ENCODE data around the gene TMPRSS12. TPM values are rescaled to one million over a fixed set of nuclear protein-coding genes. Genes with fewer than 3 reads are reported as not detected.
"Not testable (repeated sequence)": the region's sequence is repeated elsewhere in the genome, so short reads cannot be mapped to it uniquely, and the experiment has no call there.

The TMPRSS12 gene
- total RNA-seq, 1 donor from 2014 or later, result not detected

- no peak overlapping the region for H3K4me3 Mint-ChIP-seq (ENCODE audit: low read depth)
- H3K9me3 Mint-ChIP-seq (ENCODE audit: low read depth), result peaks cover 3% of the 10 kb centered on the region
- TF ChIP-seq CTCF (IDR thresholded peaks at IDR 0.05; ENCODE audit: unreplicated experiment), result no peak
- no peaks in the 10 kb centered on the region for H3K4me1 Mint-ChIP-seq (ENCODE audit: low read depth)
- no peak for DNase-seq (ENCODE audit: low spot score, unreplicated experiment)
- peak overlapping the region; percentile 87 for H3K27ac Mint-ChIP-seq
- H3K27me3 Mint-ChIP-seq, result no peaks in the 10 kb centered on the region
- H3K36me3 Mint-ChIP-seq (ENCODE audit: insufficient read depth), result no peaks in the 10 kb centered on the region
Measured at GRCh38 chr12:50901685-50902113, 59.0 kb downstream of the TMPRSS12 start.

- DNase-seq (ENCODE audit: low spot score, unreplicated experiment); H3K27me3 Mint-ChIP-seq; H3K36me3 Mint-ChIP-seq (ENCODE audit: insufficient read depth); H3K4me3 Mint-ChIP-seq (ENCODE audit: low read depth); H3K27ac Mint-ChIP-seq; H3K4me1 Mint-ChIP-seq (ENCODE audit: low read depth): not testable (repeated sequence)
- H3K9me3 Mint-ChIP-seq (ENCODE audit: low read depth), result peaks cover 13% of the 10 kb centered on the region
Measured at GRCh38 chr12:50908479-50908878, 65.8 kb downstream of the TMPRSS12 start.

- H3K4me1 Mint-ChIP-seq (ENCODE audit: low read depth); DNase-seq (ENCODE audit: low spot score, unreplicated experiment); H3K27ac Mint-ChIP-seq; H3K36me3 Mint-ChIP-seq (ENCODE audit: insufficient read depth); H3K27me3 Mint-ChIP-seq; H3K4me3 Mint-ChIP-seq (ENCODE audit: low read depth): not testable (repeated sequence)
- peaks cover 32% of the 10 kb centered on the region for H3K9me3 Mint-ChIP-seq (ENCODE audit: low read depth)
Measured at GRCh38 chr12:50912361-50912760, 69.6 kb downstream of the TMPRSS12 start.

GRCh38 chr12:50913224-50913623 lies 70.5 kb downstream of the TMPRSS12 start:
- no peak for DNase-seq (ENCODE audit: low spot score, unreplicated experiment)
- H3K4me3 Mint-ChIP-seq (ENCODE audit: low read depth), result no peak overlapping the region
- H3K9me3 Mint-ChIP-seq (ENCODE audit: low read depth), result peaks cover 37% of the 10 kb centered on the region
- peaks cover 5% of the 10 kb centered on the region for H3K4me1 Mint-ChIP-seq (ENCODE audit: low read depth)
- no peaks in the 10 kb centered on the region for H3K27me3 Mint-ChIP-seq
- no peak for TF ChIP-seq CTCF (IDR thresholded peaks at IDR 0.05; ENCODE audit: unreplicated experiment)
- H3K36me3 Mint-ChIP-seq (ENCODE audit: insufficient read depth), result peaks cover 4% of the 10 kb centered on the region
- H3K27ac Mint-ChIP-seq, result no peak overlapping the region

- Mint-ChIP-seq H3K4me3 (ENCODE audit: low read depth) (no peak overlapping the region), H3K4me1 (ENCODE audit: low read depth) (no peaks in the 10 kb centered on the region), H3K27ac (no peak overlapping the region), H3K36me3 (ENCODE audit: insufficient read depth) (peaks cover 4% of the 10 kb centered on the region), H3K9me3 (ENCODE audit: low read depth) (peaks cover 37% of the 10 kb centered on the region), H3K27me3 (no peaks in the 10 kb centered on the region)
- no peak for DNase-seq (ENCODE audit: low spot score, unreplicated experiment)
- TF ChIP-seq CTCF (IDR thresholded peaks at IDR 0.05; ENCODE audit: unreplicated experiment), result no peak
Measured at GRCh38 chr12:50914872-50915484, 72.3 kb downstream of the TMPRSS12 start.

- peaks cover 4% of the 10 kb centered on the region for H3K36me3 Mint-ChIP-seq (ENCODE audit: insufficient read depth)
- no peaks in the 10 kb centered on the region for H3K27me3 Mint-ChIP-seq
- no peak overlapping the region for H3K27ac Mint-ChIP-seq
- peaks cover 37% of the 10 kb centered on the region for H3K9me3 Mint-ChIP-seq (ENCODE audit: low read depth)
- no peaks in the 10 kb centered on the region for H3K4me1 Mint-ChIP-seq (ENCODE audit: low read depth)
- no peak for TF ChIP-seq CTCF (IDR thresholded peaks at IDR 0.05; ENCODE audit: unreplicated experiment)
- DNase-seq (ENCODE audit: low spot score, unreplicated experiment), result no peak
- no peak overlapping the region for H3K4me3 Mint-ChIP-seq (ENCODE audit: low read depth)
Measured at GRCh38 chr12:50916292-50916691, 73.6 kb downstream of the TMPRSS12 start.

Measured in progenitor cell of endocrine pancreas (in vitro differentiated cells).